Activated CD4-positive, CD25-positive, alpha-beta regulatory T cell treated with anti-CD3 and anti-CD28 coated beads, Interleukin-2, amount 50 U/mL, for 24 hours (primary cell): ENCODE data around the gene OXNAD1.
A peak's percentile ranks its signal among the peaks of the same experiment; 100 is the strongest.

Experiments
- ATAC-seq, 2 donors: fragments of 150-1000 bp; cut with Tn5 transposase; one replicate each; pipeline ENCODE4 v1.10.0; 2021; ENCODE audit warnings: mild to moderate bottlenecking in 1 of 2, moderate library complexity in 1 of 2

The OXNAD1 gene

DNA sequence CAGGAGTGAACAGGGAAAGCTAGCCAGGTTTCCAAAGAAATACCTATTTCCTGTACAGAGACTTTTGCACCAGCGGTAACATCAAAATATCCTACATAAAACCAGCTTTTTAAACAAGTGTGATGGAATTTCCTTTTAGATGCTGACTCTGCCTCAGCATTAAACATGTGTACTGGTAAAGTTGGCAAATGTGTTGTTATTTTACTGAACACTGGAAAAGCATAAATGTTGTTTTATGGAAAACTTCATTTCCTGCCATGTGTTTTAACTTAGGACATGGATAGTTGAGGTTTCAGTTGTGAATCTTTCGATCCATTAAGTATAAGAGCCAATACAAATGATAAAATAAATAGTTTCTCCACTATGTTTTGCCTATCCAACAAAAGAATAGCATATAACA, 15.7 kb downstream of the OXNAD1 start:
- no peak for ATAC-seq

DNA sequence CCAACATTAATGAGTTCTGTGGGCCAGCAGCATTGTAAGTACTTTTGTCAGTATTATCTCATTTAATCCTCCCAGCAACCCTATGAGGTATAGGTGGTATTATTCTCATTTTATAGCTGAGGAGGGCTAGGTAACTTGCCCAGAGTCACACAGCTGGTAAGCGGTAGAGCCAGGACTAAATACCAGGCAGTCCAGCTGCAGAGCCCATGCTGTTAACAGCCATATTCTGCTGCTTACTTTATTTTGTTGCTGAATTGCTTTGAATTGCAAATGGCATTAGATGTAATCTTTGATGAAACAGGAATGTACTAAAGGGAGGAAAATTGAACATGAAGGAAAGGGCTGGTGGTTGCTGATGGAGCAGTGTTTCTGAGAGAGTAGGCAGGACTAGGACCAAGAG, 19.6 kb downstream of the OXNAD1 start:
- ATAC-seq, result no peak

DNA sequence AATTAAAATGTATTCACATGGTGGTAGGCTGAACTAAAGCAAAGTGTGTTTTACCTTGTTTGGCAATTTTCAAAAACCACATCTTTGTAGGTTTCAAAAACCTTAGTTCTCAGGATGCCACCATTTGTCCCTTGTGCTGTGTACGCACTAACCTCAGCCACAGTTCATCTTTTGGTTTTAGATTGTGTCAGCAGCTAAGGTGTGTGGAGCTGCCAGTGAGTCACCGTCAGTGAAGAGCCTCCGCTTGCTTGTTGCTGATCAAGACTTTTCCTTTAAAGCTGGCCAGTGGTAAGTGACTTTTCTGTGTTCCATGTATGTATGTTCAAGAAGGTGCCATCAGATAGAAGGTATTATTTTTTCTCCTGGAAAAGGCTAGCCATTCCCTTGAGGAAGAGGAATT, 21.1 kb downstream of the OXNAD1 start:
- peak; percentile 96 to 97 for ATAC-seq

DNA sequence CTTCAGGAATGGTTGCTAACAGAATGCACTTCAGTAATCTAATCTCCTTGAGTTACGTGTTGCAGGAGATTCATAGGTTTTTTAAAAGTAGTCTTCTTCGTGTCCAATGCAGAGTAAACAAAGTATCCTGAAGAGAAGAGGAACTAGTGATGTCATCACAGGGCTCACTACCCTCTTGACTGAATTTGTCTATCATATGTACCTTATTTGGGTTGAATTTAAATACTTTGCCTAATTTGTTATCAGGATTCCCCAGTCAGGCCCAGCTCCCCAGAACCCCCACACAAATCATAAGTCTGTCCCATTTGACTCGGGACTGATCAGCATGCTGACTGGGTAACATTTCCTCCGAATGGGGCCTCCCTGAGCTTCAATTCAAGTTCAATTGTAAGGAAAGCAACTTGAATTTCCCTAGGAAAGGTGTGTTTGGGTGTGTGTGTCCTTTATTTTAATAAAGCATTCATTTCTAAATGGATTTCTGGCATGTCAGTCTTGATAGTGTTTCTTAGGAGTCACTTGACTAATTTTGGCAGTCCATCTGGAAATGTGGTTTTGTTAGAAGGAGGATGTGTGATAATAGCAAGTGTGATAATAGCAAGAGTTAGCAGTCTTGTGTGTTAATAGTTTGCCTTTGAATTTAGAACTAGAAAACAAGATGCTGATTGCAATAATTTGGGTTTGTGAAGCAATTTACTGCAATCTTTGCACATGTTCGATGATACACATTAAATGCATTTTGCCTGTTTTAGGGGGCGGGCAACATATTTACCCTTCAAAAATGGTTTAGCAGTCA, 21.9 kb downstream of the OXNAD1 start:
- no peak for ATAC-seq

DNA sequence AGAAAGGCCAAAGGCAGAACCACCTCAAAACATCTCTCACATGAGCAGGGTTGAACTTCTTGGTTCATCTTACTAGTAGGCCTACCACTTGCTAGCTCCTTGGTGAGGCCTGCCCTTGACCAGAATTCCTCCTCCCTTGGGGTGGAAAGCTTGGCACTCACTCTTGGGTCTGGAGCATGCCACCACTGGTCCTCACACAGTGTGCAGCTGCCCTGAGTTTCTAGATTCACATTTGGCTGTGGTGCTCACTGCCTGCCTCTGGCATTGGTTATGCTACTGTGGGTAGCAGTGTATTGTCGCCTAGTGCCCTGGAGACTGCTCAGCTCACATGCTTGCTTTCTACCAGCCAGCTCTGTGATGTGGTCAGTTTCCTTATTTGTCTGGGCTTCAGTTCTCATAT, 23.7 kb downstream of the OXNAD1 start:
- ATAC-seq, result no peak

DNA sequence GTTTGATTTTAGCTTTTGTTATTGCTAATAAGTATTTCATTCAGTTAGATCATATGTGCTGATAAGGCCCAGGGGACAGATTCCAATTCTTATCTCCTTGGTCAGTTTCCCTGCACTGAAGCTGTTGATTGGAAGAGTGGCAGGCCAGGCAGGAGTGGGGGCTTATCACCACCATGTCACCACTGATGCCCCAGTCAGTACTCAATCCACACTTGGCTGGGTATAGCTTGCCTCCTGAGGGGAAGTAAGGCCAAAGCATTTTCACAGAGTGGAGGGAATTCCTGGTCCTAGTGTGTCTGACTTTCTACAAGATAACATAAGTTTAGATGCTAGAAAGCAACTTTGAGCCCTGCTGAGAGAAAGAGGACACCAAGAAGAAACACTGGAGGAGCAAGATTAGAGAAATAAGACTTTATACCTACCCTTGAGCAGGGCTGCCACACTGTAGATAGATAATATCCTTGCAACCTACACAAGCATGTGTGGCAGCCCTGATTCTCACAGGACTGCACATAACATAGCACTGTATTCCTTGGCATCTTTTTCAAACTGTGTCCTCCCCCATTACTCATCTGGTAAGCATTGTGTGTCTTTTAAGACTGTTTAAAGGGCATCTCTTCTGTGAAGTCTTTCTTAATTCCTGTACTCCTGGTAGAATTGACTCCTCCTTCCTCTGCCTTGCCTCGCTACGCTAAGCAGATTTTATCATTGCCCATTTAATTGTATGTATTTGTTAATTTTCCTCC, 24.3 kb downstream of the OXNAD1 start:
- ATAC-seq, result no peak

DNA sequence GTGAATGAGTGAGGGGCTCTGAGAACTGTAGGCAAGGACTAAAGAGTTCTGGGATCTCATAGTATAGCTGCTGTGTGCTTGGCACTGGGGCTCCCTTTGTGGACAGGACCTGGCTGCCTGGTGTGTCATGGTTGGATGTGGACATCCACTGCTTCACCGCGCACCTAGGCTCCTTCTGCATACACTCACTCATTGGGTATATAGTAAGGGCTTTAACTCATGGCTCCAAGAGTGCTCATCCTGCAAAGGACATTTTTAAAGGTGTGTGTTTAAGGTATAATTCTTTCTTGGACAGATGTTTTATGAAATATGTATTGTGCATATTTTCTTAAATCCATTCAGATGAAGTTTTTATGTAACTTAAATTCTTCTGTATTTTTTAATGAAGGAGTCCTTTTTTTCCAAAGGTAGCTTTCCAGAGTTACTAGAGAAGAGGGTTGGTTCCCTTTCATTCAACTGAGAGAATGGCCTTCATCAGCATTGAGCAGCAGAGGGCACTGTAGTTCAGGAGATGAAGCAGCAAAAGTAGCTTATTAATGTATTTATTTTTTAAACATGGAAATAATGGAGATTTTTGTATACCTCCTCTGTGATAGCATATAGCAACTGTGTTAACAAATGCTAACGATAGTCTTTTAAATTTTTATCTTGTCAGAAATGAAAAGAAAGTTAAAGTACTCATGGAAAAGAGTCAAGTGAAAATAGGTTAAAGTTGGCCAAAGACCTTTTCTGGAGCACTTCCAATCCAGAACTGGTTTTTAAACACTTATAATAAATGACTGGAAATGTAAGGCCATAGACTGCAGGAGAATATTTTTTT, 25.2 kb downstream of the OXNAD1 start:
- no peak for ATAC-seq

DNA sequence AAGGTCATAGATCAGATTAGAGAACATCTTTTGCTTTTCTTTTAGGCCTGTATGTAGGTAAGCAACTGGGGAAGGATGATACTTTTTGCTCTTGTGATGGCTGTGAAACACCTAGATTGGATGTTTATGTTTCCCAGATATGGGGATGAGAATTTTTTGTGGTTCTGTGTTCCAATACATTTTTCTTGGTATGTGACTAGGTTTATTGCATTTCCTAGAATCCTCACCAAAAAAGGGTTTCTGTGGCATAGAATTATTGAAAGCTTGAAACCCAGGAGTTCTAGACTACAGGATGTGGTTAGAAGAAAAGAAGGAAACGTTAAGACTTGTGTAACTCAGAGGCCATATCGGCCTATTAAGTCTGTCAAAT, 25.8 kb downstream of the OXNAD1 start:
- ATAC-seq, result no peak

DNA sequence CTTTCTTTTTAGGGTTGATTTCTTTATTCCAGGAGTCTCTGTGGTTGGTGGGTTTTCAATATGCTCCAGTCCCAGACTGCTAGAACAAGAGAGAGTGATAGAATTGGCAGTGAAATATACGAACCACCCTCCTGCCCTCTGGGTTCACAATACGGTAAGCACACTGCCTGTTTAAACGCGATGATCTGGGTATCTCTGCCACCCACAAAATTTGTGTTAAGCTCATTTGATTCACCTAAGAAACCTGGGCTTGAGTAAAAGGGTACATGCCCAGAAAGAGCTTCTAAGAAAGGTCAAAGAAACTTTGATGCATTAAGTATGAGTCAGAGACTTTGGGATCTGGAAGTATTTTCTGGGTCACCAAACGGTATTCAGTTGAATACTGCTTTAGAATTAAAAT, 29.8 kb downstream of the OXNAD1 start:
- ATAC-seq, result peak; percentile 19 to 49

DNA sequence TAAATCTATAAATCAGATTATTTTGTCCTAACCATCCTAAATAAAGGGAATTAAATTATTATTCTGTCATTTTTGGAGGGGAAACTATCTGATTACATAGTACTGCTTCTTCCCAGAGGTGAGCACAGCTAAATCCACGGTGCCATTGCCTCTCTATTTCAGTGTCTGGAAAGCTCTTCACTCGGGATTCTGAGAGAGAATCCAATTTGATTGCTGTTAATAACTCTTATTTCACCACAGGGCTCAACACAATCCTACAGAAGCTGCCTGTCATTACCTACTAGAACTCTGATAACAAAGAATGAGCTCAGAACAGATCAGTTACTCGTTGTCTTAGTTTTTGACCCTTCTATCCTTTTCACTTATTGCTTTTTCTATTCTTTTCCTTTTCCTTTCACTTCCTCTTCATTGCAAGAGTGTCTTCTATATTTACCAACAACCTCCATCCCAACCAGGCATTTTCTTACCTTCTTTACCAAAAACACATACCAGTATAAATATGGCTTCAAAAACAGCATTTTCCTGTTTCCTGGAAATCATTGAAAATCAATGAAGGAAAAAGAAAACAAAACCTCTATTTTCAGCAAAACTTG, 30.4 kb downstream of the OXNAD1 start:
- peak; percentile 15 to 27 for ATAC-seq

DNA sequence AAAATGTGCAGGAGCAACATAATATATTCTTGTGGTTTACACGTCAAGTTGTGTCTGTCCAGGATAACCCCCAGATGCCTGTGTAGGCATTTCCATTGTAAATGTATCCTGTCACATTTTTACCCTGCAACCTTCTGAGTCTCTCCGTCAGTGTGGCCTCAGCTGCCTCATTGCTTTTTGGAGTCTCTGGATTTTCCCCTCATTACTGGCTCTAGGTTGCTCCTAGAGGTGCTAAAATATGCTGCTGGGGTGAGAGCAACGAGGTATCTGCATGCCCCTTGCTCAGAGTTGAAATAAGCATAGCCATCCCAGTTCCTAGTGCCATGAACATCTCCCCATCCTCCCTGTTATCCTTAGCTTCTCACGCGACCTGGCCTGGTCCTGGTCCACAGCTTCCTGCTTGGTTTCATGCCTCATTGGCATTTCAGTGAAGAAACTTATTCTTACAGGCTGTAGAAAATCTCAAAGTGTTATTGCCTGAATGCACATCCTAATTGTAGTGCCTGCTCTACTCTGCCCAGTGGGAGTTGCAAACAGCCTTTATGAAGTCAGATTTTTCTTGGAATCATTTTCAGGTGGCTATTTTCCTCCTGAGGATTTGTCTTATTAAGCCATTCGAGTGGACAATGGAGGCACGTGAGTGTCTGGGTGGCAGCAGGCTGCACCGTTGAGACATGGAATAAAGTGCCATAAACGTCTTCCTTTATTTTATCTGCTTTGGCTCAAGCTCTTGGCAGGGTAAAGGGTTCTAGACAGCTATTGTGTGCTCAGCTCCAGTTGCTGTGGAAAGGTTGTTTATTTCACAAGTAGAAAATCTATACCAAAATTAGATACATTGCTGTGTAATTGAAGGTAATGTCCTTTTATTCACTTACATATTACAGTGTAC, 33.2 kb downstream of the OXNAD1 start:
- ATAC-seq, result no peak

DNA sequence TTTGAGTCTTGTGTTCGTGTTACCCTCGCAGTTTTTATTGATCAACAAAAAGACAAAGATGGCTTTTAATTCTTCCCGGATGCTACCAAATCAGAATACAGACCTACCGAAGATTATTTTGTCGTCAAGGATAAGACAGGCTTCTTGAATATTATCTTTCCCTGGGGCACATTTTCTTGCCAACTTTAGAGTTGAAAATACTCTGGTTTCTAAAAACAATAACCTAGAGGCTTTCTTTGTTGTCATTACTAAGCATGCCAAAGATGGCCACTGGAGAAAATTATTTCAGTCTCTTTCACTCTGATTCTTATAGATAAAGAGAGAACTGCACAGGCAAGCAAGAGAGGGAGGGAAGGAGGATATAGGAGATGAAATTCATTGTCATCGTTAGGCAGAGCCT, 33.9 kb downstream of the OXNAD1 start:
- ATAC-seq, result no peak

DNA sequence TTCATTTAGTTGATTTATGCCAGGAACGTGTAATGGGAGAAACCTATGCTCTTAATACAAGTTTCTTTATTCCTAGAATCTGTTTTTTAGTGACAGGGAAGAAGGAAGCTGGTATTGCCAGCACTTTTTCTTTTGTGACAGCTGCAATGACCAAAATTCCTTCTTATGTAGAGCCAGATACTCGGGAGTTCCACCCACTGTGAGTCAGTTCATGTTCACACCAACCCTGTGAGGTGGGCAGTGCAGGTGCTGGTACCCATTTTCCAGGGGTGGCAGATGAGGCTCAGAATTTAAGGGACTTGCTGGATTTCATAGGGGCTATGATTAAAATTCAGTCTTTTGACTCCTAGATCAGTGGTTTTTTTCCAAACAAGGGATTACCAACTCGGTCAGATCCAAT, 34.7 kb downstream of the OXNAD1 start:
- no peak for ATAC-seq

DNA sequence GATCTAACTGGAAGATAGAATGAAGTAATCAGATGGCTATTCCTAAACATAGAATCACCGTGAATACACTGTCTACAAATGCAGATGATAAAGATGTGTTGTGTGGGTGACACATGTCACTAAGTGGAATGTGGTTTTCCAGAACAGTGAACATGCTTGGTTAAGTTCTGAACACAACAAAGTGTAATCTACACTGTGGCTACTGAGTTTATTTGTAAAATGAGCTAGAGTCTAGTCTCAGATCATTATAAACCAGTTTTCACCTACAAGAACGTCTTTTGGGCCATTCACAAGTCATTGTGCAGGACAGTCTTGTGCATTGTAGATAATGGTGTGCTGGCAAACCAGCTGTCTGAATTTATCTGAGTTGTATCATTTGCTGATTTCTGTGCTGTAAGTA, 35.3 kb downstream of the OXNAD1 start:
- ATAC-seq, result peak in 1 of 2 donors; percentile 34

DNA sequence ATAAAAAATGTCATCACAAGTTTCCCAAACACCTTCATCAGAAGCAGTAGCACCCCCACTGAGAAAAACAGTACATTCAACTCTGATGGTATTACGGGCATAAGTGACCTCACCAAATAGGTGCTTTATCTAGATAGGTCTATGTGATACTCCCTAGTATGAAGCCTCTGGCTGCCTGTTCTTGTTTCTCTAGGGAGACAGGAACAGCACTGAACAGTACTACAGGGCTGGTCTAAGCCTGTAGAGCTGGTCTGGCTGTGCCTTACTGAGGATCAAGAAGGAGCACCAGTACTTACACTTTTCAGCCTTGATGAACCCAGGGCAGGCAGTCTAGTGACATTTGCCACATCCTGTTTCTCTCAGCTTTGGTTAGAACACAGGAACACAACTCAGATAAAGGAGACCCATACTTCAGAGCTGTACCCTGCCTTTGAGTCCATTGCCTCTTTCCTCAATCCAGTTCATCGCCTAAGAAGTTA, 35.9 kb downstream of the OXNAD1 start:
- peak; percentile 39 to 56 for ATAC-seq

DNA sequence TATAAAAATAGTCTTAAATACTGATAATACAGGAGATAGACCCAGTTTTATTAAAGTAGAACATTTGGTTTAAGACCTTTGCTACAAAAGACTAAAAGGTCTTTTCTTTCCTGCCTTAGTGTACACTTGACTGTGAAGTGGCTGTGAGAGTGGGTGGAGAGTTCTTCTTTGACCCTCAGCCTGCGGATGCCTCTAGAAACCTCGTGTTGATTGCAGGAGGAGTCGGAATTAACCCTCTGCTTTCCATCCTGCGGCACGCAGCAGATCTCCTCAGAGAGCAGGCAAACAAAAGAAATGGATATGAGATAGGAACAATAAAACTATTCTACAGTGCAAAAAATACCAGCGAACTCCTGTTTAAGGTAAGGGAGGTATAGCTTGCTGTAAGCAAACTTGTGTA, 36.5 kb downstream of the OXNAD1 start:
- peak; percentile 8 to 11 for ATAC-seq

DNA sequence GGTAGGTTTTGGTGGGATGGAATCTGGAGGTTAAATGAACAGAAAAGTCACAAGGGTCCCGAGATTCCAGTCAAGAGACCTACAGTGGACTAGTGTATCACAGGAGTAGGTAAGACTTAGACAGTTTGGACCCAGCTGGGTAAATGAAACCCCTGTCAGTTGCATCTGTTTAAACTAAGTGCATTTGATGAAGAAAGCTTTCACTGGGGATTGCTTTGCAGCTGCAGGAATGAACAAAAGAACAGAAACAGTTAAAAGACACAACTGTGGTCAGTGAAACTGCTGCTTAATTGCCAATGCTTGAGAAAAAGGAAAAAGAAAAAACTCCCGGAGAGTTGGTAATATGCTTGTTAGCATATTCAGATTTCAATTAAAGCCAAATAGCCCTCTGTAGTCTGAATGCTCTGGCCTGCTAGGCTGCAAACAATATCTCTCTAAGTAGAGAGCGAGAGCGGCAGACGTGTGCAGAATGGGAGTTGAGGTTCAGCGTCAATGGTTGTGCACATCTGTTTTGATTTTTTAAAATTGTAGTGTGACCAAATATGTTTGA, 37.1 kb downstream of the OXNAD1 start:
- no peak for ATAC-seq

DNA sequence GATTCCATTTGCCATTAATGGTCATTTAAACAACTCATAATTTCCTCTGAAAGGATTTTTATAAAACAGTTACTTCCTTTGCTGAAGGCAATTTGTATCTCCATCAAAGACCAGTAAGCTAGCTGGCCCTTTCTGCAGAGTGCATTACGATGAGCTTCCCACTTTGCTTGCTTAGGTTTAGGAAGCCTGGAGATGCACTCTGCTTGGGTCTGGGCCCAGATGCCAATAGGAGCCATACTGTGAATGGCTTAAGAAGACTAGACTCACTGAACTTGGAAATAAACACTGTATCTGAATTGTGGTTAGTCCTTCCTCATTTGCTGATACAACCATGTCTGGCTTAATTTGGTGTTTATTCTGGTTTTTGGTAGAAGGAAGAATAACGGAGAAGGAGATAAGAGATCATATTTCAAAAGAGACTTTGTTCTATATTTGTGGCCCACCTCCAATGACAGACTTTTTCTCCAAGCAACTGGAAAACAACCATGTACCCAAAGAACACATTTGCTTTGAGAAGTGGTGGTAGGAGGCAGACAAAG, 38.1 kb downstream of the OXNAD1 start:
- ATAC-seq, result no peak

DNA sequence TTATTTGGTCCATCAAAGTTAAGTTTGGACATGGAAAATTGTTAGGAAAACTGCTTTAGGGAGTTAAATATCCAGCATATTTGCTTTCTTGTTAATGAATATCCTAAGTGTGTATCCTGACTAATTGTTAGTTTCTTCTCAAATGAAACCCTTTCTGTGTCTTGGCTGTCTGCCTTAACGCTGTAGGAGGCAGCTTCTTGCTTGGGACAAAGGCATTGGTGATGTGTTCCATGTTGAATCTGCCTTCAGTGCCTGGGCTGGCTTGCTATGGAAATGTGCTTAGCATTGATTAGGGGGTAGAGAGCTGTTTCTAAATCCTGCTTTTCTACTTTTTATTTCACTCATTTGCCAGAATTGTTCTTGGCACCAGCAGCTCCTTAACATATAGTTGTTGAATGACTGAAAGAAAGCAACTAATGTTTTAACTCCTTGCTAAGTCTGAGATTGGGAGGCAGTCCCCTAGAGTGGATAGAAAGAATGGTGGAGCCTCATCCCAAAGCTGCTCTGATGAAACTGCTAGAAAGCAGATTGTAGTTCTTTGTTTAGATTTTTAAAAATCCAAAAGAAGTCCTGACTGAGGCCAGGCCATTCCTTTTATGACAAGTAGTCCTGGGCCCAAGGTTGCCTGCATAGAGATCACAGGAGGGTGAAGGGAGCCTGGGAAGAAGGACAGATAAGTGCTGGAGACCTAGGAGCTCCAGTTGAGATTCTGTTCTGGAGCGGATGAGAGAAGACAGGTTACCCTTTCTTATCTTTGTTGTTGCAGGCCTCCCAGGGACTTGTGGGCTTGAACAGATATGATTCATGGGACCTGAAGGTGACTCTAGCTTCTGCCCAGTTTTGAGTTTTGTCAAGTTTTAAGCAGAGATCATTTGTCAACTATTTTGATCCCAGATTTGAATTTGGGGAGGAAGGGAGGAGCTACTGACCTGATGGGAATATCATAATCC, 39.3 kb downstream of the OXNAD1 start:
- ATAC-seq, result peak; percentile 25 to 32

DNA sequence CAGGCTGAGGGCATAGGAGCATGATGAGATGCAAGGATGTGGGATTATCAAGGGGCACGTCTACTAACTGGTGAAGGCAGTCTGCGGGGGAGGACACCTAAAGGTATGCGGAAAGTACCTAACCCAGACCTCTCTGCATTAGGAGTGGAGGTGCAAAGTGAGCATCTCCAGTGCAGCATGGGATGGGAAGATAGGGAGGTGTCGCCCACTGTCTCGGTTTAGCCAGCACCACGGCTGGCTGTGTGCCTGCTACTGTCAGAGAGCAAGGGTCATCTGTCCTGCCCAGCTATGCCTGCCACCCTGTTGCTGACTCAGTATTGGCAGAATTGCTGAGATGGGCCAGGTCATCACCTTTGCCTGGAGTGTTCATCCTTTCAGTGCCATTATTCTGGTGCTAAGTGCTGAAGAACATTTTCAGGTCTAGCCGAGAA, 40.1 kb downstream of the OXNAD1 start:
- ATAC-seq, result peak in 1 of 2 donors; percentile 7
